Epithelial cell of alveolus of lung (primary cell): ENCODE data around the gene LORICRIN. TPM values are rescaled to one million over a fixed set of nuclear protein-coding genes. Genes with fewer than 3 reads are reported as not detected.

Source experiments
- total RNA-seq: library from RNA; depleted of rRNA; stranded (reverse); fragments of >200 nt; gene quantifications from 2 replicates; pipeline ENCODE4 v1.2.1, GENCODE V29; 2015

The LORICRIN gene, protein sequence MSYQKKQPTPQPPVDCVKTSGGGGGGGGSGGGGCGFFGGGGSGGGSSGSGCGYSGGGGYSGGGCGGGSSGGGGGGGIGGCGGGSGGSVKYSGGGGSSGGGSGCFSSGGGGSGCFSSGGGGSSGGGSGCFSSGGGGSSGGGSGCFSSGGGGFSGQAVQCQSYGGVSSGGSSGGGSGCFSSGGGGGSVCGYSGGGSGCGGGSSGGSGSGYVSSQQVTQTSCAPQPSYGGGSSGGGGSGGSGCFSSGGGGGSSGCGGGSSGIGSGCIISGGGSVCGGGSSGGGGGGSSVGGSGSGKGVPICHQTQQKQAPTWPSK
- total RNA-seq = not detected in 2 replicates

DNA sequence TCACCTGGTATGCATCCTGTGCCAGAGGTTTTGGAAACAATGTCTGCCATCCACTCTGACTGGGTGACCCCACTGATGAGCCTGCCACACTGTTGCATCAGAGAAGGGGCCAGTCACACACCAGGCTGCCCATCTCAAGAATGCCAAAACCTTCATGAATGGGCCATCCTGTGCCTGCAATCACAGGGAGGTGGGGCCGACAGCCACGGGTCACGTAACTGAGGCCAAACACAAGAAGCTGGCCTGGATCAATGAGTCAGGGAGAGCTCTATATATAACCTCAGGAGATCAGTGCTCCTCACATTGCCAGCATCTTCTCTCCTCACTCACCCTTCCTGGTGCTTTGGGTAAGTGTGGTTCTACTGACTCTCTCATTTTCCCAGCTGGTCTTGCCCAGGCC lies at the start of gene LORICRIN:
TSS of gene LORICRIN (plus strand) at position 301 of the 400 bp plus-strand sequence. CDS start 1,263 bp downstream, outside the sequence.

DNA sequence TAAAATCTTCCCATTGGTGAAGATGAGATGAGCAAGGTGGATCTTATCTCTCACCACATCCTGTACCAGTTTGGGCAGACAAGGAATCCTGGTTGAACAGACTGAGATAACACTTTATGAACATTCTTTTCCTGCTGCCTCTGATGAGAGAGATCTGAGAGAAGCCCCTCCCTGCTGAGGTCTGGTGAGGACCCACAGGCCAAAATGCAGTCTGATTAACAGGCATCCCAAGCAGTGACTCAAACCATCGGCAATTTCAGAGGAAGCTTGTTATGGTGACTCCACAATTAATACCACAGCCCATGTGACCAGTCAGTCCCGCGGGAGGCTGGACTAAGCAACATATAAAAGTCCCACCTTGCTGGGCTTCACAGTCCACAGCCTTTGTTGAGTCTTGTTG lies 42.3 kb upstream of the LORICRIN start, which contains the start of gene PRR9:
TSS of gene PRR9 (plus strand) at position 373 of the 400 bp plus-strand sequence. CDS start 561 bp downstream, outside the sequence.

Other genes starting within 250 kb of the LORICRIN start
- gene SPRR1B, start 228.5 kb upstream of the LORICRIN start, total RNA-seq = not detected in 2 replicates
- gene SPRR2D, start 218.6 kb upstream of the LORICRIN start, total RNA-seq = not detected in 2 replicates
- gene SPRR2A, start 202.2 kb upstream of the LORICRIN start, total RNA-seq = not detected in 2 replicates
- not detected in 2 replicates for gene SPRR2B, start 188.1 kb upstream of the LORICRIN start, total RNA-seq
- not detected in 2 replicates for gene SPRR2E, start 165.2 kb upstream of the LORICRIN start, total RNA-seq
- not detected in 2 replicates for gene SPRR2F, start 146.2 kb upstream of the LORICRIN start, total RNA-seq
- gene SPRR2G, start 108.8 kb upstream of the LORICRIN start, total RNA-seq = not detected in 2 replicates
- not detected in 2 replicates for gene LELP1, start 56.3 kb upstream of the LORICRIN start, total RNA-seq
- not detected in 2 replicates for gene PRR9, start 42.1 kb upstream of the LORICRIN start, total RNA-seq
- gene PGLYRP3, start 53.3 kb downstream of the LORICRIN start, total RNA-seq = not detected in 2 replicates
- not detected in 2 replicates for gene PGLYRP4, start 89.2 kb downstream of the LORICRIN start, total RNA-seq
- not detected in 2 replicates for gene S100A9, start 98.2 kb downstream of the LORICRIN start, total RNA-seq
- gene S100A12, start 115.9 kb downstream of the LORICRIN start, total RNA-seq = not detected in 2 replicates
- not detected in 2 replicates for gene S100A8, start 131.4 kb downstream of the LORICRIN start, total RNA-seq
- gene S100A7A, start 156.8 kb downstream of the LORICRIN start, total RNA-seq = not detected in 2 replicates
- not detected in 2 replicates for gene S100A7, start 201.0 kb downstream of the LORICRIN start, total RNA-seq